Measurements from ENCODE around the gene COLEC12. TPM values are rescaled to one million over a fixed set of nuclear protein-coding genes. Genes with fewer than 3 reads are reported as not detected.

The COLEC12 gene
- total RNA-seq, 1 donor from 2014 or later = 157 TPM

DNA sequence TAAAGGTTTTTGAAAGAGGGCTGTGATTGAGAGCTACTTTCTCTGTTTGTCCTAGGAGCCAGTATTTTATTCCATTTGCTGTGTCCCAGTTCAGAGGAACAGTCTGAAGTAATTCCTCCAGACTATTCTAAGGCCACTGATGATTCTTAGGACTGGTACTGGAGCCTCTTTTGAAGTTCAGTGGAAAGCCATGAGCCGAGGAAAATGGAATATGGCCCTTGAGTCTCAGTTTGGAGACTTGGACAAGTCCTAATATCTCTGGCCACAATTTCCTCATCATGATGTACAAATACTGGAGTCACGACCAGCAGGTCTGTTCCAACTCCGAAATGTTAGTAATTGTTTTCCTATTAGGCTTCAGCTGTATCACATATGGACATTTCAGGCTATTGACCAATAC lies 7.1 kb upstream of the COLEC12 start:
- DNase-seq (ENCODE audit: low spot score) = no peak
- Mint-ChIP-seq H3K27me3 (ENCODE audit: unreplicated experiment) (peaks cover 4% of the 10 kb centered on the region), H3K4me3 (ENCODE audit: unreplicated experiment) (no peak overlapping the region), H3K9me3 (ENCODE audit: unreplicated experiment) (no peaks in the 10 kb centered on the region), H3K27ac (ENCODE audit: unreplicated experiment) (no peak overlapping the region), H3K36me3 (ENCODE audit: low read depth, unreplicated experiment) (peaks cover 4% of the 10 kb centered on the region), H3K4me1 (ENCODE audit: unreplicated experiment) (peaks cover 22% of the 10 kb centered on the region)
- TF ChIP-seq, protein P1, sequence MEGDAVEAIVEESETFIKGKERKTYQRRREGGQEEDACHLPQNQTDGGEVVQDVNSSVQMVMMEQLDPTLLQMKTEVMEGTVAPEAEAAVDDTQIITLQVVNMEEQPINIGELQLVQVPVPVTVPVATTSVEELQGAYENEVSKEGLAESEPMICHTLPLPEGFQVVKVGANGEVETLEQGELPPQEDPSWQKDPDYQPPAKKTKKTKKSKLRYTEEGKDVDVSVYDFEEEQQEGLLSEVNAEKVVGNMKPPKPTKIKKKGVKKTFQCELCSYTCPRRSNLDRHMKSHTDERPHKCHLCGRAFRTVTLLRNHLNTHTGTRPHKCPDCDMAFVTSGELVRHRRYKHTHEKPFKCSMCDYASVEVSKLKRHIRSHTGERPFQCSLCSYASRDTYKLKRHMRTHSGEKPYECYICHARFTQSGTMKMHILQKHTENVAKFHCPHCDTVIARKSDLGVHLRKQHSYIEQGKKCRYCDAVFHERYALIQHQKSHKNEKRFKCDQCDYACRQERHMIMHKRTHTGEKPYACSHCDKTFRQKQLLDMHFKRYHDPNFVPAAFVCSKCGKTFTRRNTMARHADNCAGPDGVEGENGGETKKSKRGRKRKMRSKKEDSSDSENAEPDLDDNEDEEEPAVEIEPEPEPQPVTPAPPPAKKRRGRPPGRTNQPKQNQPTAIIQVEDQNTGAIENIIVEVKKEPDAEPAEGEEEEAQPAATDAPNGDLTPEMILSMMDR (IDR thresholded peaks at IDR 0.05; ENCODE audit: unreplicated experiment) = no peak

DNA sequence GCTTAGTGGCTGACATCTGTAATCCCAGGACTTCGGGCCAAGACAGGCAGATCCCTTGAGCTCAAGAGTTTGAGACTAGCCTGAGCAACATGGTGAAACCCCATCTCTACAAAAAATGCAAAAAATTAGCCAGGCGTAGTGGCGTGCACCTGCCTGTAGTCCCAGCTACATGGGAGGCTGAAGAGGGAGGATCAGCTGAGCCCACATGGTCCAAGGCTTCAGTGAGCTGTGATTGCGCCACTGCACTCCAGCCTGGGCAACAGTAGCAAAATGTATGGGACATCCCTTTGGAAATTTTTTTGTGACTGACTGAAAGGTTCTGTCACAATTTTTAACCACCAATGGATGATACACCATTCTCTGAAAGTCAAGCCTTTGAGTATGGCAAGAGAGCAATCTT lies 6.3 kb upstream of the COLEC12 start:
- TF ChIP-seq, protein P1 (IDR thresholded peaks at IDR 0.05; ENCODE audit: unreplicated experiment) = no peak
- H3K4me3 Mint-ChIP-seq (ENCODE audit: unreplicated experiment) = no peak overlapping the region

DNA sequence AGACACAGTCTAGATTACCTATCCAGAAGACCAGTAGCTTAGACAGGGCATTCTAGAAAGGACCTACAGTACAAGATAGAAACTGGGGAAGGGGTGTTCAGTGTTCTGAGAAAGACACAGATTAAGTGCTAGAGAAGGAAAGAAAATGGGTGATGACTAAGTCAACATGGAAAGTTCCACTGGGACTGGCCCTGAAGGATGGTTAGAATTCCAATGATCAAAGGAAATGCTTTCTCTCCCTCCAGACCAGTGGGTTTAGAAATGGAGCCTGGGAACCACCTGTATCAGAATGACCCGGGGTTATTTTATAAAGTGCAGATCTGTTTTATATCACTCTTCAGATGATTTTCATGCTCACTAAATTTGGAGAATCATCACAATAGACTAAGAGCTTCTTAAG lies 5.8 kb upstream of the COLEC12 start:
- Mint-ChIP-seq H3K4me3 (ENCODE audit: unreplicated experiment) (no peak overlapping the region), H3K27me3 (ENCODE audit: unreplicated experiment) (peaks cover 6% of the 10 kb centered on the region), H3K36me3 (ENCODE audit: low read depth, unreplicated experiment) (peaks cover 2% of the 10 kb centered on the region), H3K4me1 (ENCODE audit: unreplicated experiment) (peaks cover 22% of the 10 kb centered on the region), H3K9me3 (ENCODE audit: unreplicated experiment) (no peaks in the 10 kb centered on the region), H3K27ac (ENCODE audit: unreplicated experiment) (peak overlapping the region; percentile 75)
- TF ChIP-seq, protein P1 (IDR thresholded peaks at IDR 0.05; ENCODE audit: unreplicated experiment) = no peak
- DNase-seq (ENCODE audit: low spot score) = no peak

More for the DNA sequence above, 6.3 kb upstream of the COLEC12 start:
- no peak for DNase-seq (ENCODE audit: low spot score)
- Mint-ChIP-seq H3K36me3 (ENCODE audit: low read depth, unreplicated experiment) (peaks cover 2% of the 10 kb centered on the region), H3K4me1 (ENCODE audit: unreplicated experiment) (peaks cover 21% of the 10 kb centered on the region), H3K27ac (ENCODE audit: unreplicated experiment) (peak overlapping the region; percentile 75), H3K9me3 (ENCODE audit: unreplicated experiment) (no peaks in the 10 kb centered on the region), H3K27me3 (ENCODE audit: unreplicated experiment) (peaks cover 4% of the 10 kb centered on the region)

DNA sequence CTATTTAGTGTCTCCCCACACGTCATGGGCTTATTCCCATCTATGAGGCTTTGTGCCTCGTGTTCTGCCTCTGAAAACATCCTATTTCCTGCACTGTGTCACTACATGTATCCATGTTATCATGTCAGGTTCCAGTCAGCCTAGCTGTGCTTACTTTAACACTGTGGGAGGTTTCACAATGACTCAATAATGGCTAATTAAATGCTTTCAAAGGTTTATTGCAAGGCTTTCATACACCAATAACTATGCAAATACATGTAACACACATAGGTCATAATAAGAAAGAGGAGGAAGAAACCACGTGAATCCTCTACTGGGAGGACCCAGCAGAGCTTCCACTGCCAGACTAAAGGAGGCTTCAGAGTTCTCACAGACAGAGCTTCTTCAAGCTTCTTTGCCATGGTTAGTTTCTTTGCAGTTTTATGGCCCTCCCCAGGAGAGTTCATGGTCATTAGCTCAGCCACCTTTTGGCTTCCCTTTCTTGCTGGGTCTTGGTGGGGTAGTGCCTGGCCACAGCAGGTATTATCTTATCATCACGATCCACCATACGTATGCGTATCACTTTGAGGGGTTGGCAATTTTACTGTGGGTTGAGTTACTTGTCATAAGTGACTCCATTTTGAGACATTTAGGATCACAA lies 5.1 kb upstream of the COLEC12 start:
- peaks cover 9% of the 10 kb centered on the region for H3K27me3 Mint-ChIP-seq (ENCODE audit: unreplicated experiment)
- no peaks in the 10 kb centered on the region for H3K9me3 Mint-ChIP-seq (ENCODE audit: unreplicated experiment)
- peaks cover 4% of the 10 kb centered on the region for H3K36me3 Mint-ChIP-seq (ENCODE audit: low read depth, unreplicated experiment)
- TF ChIP-seq, protein P1 (IDR thresholded peaks at IDR 0.05; ENCODE audit: unreplicated experiment) = no peak
- H3K4me3 Mint-ChIP-seq (ENCODE audit: unreplicated experiment) = no peak overlapping the region
- DNase-seq (ENCODE audit: low spot score) = no peak
- H3K27ac Mint-ChIP-seq (ENCODE audit: unreplicated experiment) = peak overlapping the region; percentile 75
- H3K4me1 Mint-ChIP-seq (ENCODE audit: unreplicated experiment) = peaks cover 23% of the 10 kb centered on the region

DNA sequence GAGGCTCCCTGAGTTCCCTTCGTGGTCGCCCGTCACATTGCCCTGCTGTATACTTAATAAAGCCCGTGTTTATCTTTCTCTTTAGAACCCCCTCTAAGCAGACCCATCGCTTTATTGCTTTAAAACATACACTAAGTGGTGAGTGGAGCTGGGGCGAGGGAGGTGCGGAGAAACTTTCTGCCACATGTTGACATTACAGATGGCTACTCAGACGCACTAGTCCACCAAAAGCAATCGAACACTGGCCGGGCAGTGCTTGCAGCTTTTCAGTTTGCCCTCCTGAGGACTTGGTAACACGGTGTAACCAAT lies 859 bp upstream of the COLEC12 start:
- TF ChIP-seq, protein P1 (IDR thresholded peaks at IDR 0.05; ENCODE audit: unreplicated experiment) = no peak
- Mint-ChIP-seq H3K4me1 (ENCODE audit: unreplicated experiment) (peaks cover 45% of the 10 kb centered on the region), H3K27me3 (ENCODE audit: unreplicated experiment) (peaks cover 20% of the 10 kb centered on the region), H3K9me3 (ENCODE audit: unreplicated experiment) (no peaks in the 10 kb centered on the region), H3K27ac (ENCODE audit: unreplicated experiment) (no peak overlapping the region), H3K4me3 (ENCODE audit: unreplicated experiment) (peak overlapping the region; percentile 91), H3K36me3 (ENCODE audit: low read depth, unreplicated experiment) (peaks cover 18% of the 10 kb centered on the region)
- DNase-seq (ENCODE audit: low spot score) = no peak

All from endothelial cell (in vitro differentiated cells).